Stimulated activated CD4-positive, alpha-beta T cell treated with anti-CD3 and anti-CD28 coated beads, TNF-alpha, amount 100 ng/mL, for 1 hour (primary cell): ENCODE data around the gene SAXO2.
"Not testable (repeated sequence)": the region's sequence is repeated elsewhere in the genome, so short reads cannot be mapped to it uniquely, and the experiment has no call there.

Source experiments
- DNase-seq, 3 donors: peaks; one replicate each; pipeline ENCODE4 v3.0.0-alpha.2; 2020; ENCODE audit warnings: low read depth in 3 of 3, low spot score in 1 of 3

Gene SAXO2

DNA sequence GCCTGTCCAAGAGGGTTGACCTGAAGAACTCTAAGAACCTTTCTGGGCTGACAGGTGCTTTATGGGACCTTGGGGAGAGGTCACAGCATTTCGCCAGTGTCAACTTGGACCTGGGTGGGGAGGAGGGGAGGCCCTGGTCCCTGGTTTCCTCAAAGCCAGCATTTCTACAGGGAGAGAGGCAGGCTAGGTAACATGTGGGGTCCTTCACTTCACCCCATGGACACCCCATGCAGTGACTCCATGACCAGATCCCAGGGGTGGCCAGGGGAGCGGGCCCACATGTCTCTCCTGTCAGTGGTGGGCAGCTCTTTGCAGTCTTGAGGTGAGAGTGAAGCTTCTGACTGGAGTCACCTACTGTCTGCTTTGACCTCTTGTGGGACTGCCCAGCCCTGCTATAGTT is 50.8 kb downstream of the SAXO2 start:
- DNase-seq: no peak

DNA sequence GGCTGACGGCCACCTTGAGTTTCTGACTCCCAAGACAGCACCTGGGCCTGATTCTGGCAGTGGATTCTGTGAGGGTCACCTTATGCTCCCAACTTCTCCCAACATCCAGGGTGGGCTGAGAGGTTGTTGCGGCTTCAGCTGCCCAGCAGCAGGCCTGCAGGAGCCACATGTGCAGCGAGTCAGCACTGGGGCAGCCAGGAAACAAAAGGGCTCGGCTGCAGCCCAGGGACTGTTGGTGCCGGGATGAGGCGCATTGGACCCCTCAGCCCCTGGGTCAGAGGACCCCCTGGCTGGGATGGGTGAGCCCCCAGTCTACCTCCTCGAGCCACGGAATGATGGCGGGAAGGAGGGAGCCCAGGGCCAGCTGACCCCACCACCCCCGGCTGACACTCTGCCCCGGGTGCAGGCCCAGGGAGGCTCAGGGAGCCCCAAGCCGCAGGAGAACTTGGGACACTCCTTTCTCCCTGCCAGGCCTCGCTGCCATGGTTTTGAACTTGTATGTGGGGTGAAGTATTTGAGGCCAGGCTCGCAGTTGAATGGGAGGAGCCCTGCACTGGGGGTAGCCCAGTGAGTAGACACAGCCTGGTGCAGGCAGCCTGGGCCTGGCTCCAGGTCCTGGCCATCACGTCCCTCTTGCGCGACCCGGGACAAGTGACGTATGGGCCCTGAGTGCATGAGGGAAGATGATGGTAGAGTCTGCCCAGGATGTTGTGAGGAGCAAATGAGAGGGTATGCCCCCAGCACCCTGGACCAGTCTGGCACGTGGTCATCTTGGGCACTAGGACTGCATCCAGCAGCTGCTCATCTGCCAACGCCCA is 51.5 kb downstream of the SAXO2 start:
- not testable (repeated sequence) for DNase-seq

DNA sequence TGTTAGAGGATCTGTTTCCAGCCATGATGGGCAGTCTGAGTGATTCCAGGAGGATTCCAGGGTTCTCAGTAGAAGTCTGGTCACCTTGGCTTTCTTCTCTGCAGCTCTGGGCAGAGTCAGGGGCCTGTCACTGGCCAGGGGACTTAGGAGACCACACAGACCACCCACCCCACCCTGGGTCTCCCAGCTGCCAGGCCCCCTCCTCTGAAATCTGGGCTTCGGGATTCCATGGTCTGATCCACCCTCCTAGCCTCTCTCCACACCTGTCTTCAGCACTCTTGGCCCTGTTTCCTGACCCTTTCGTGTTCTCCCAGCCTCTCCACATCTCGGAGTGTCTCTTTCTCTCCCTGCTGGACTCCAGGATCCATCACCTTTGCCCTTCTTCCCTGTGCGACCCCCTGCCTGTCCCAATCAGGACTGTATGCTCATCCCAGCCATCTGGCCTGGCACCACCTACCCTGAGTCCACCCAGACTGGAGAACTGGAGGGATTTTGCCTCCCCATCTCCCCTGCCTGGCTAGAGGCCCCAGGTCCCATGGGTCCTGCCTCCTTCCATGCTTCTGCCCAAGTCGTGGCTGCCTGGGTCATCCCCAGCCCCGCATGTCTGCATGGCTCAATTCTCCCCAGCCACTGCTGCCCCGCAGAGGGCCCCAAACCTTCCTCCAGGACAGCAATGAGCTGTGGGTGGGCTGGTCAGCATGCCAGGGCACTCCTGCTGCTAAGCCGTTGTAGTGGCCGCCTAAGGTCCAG is 52.3 kb downstream of the SAXO2 start:
- no peak for DNase-seq

DNA sequence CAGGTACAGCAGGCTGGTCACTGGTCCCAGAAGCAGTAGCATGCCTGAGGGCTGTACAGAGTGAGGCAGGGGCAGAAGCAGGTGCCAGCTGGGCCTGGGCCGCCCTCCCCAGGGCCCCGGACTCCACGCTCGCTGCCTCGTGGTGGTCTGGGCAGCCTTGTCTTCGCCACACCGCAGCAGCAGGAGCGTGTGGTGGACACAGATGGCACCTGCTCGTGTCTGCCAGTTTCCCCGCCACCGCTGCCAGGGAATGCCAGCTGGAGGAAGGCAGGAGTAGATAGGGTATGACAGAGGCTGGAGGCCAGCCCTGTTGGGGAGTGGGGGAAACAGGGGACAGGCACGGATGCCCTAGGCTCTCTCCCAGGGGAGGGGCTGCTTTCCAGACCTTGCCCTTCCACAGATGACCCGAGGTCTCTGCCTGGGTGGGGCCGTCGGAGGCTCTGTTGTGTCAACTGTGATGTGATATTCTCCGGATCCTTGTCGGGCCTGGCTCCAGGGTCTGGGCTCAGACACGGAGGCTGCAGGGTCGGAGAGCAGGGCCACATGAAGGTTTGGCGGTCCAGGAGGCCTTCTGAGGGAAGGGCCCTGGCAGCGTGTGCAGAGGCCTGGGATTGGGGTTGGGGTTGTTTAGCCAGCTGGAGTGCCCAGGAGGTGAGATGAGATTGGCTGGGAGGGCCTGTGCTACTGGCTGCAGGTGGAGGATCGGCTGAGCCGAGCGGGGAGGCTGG is 53.1 kb downstream of the SAXO2 start:
- no peak for DNase-seq

DNA sequence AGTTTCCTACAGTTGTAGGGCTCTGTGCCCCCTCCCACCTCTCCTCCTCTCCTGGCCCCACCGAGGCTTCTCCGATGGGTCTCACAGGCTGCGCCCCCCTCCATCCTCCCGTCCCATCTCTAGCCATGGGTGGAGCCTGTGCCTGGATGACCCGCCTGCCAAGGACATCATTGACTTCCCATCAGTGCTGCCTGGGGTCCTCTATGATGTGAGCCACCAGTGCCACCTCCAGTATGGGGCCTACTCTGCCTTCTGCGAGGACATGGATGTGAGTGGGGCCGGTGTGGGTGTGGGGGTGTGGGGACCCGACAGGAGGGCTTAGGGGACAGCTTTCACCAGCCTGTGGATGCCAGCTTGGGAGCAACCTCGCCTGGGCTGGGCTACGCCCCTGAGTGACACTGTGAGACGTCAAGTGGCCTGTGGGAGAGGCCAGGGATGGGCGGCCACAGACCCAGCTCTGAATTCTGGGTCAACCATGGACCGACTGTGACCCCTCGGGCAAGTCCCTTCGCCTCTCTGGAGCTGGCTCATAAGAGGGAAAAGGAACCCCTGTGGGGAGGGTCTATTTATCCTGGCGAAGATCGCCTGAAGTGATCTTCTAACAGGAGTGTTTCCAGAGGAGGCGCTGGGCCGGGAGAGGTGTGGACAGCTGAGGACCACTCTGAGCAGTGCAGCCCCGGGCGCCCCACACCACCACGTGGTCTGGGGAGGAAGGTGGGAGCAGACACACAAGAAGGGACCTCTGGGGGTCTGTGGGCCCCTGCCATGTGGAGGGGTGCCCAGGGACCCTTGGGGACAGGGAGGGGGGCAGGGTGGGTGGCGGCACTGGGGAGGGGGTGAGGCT is 53.9 kb downstream of the SAXO2 start:
- DNase-seq: not testable (repeated sequence)

DNA sequence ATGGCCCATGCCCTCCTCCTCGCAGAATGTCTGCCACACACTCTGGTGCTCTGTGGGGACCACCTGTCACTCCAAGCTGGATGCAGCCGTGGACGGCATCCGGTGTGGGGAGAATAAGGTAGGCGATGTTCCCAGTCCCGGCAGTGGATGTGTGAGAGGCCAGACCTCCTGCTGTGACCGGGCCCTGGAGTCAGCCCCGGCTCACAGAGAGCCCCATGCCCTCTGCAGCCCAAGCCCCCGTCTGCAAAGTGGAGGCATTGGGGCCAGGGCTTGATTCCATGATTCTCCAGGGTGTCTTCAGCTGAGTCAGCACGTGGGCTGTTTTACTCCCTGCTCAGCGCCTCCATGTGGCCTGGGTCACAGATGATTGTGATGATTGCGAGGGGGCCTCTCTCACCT is 54.5 kb downstream of the SAXO2 start:
- DNase-seq: no peak

DNA sequence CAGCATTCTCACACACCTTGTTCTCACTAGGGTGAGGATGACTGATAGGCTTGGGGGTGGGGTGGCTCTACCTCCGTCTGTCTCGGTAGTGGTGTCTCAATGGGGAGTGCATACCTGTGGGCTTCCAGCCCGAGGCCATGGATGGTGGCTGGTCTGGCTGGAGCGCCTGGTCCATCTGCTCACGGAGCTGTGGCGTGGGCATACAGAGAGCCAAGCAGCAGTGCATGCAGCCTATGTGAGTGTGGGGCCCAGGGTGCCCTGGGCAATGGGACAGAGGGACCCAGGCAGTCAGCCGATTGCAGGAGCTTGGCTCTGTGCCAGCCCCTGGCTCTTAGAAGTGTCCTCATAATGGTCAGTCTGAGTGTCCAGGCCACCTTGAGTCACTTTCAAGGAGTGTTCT is 54.9 kb downstream of the SAXO2 start:
- not testable (repeated sequence) for DNase-seq

DNA sequence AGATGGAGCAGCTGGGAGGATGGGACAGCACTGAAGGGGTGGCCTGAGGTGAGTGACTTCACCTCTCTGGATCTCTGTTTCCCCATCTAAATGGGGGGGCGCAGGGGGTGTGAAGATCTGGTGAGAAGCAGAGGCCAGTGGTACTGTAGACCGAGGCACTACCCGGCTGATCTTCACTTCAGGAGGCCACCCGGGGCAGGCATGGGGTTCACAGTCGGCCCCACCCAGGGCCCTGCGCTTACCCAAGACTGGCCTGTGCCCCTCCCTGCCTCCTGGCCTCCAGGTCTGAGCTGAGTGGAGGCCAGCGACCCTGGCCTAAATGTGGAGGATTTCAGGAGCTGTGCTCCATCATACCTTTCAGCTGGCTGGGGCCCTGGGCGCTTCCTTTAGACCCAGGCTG is 55.7 kb downstream of the SAXO2 start:
- DNase-seq: not testable (repeated sequence)

DNA sequence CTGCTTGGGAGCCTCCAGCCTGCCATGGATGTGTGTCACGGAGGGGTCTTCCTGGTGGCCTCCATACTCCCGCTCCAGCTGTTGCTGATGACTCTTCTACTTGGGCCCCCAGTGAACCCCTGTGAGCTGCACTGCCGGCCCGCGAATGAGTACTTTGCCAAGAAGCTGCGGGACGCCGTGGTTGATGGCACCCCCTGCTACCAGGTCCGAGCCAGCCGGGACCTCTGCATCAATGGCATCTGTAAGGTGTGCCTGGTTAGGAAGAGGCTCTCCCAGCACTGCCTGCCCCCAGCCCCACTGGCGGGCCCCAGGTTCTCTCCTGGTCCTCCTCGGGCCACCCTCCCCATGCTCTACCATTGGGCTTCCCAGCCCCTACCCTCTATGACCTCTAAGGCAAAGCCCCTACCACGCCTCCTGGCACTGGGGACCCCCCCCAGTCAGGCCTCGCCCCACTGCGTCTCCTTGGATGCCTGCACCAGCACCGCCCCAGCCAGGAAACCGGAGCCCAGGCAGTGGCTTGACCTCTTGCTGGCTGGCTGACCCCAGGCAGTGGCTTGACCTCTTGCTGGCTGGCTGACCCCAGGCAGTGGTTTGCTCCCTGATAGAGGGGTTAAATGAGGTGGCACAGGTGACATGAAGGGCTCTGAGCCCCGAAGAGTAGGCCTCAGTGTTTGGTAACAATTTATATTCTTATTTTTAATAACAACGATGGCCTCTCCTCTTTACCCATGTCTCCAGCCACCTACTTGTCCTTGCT is 57.1 kb downstream of the SAXO2 start:
- DNase-seq: not testable (repeated sequence)

DNA sequence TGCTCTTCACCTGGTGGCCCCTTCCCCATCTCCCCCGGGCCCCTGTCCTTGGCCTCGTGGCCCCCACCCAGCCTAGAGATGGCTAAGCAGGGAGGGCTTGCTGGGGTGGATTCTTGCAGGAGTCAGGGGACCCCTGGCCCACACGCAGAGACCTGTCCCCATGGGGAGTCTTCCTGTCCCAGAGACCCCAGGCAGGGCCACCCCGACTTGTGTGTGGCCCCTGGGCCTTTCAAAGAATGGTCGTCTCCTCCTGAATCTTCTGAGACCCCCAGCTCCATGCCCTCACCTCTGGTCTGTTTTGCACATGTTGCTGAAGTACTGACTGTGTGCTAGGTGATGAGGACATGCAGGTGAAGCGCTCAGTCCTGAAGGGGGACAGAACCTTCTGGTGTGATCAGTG is 58.2 kb downstream of the SAXO2 start:
- not testable (repeated sequence) for DNase-seq

DNA sequence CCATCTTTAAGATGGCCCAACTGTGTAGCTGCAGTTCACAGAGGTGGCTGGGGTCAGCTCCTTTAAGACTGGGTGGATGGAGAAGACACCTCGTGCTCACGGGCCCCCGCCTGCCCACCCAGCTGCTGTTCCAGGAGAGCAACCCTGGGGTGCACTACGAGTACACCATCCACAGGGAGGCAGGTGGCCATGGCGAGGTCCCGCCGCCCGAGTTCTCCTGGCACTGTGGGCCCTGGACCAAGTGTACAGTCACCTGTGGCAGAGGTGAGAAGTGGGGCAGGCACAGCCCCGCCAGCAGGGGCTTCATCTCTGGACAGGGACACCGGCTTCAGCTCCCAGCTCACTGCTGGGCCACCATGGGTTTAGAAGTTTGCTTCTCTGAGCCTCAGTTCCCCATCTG is 59.9 kb downstream of the SAXO2 start:
- not testable (repeated sequence) for DNase-seq

DNA sequence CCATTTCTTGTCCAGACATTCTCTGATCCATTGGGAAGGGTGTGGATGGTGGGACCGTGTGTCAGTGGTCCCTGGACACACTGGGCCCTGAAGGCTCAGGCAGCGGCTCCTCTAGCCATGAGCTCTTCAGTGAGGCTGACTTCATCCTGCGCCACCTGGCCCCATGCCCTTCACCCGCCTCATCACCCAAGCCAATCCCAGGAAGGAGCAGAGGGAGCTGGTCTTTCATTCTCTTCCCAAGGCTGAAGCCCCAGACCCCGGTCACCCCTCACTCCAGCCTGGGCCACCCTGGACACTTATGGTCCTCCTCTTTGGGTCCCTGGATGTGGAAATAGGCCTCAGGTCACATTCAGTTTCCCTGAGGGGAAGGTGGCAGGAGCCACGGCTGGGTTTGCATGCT is 62.2 kb downstream of the SAXO2 start:
- not testable (repeated sequence) for DNase-seq

DNA sequence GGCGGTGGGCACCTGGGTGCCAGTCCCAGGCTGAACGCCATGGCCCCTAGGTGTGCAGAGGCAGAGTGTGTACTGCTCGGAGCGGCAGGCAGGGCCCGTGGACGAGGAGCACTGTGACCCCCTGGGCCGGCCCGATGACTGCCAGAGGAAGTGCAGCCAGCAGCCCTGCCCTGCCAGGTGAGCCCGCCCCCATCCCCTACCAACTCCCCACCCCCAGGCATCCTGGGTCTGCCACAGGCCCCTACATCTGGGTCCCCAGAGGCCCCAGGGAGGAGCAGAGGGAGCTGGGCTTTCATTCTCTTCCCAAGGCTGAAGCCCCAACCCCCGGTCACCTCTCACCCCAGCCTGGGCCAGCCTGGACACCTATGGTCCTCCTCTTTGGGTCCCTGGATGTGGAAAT is 63.0 kb downstream of the SAXO2 start:
- DNase-seq: not testable (repeated sequence)

DNA sequence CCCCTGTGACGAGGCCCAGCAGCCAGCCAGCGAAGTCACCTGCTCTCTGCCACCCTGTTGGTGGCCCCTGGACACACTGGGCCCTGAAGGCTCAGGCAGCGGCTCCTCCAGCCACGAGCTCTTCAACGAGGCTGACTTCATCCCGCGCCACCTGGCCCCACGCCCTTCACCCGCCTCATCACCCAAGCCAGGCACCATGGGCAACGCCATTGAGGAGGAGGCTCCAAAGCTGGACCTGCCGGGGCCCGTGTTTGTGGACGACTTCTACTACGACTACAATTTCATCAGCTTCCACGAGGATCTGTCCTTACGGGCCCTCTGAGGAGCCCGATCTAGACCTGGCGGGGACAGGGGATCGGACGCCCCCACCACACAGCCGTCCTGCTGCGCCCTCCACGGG is 64.3 kb downstream of the SAXO2 start:
- DNase-seq: not testable (repeated sequence)

DNA sequence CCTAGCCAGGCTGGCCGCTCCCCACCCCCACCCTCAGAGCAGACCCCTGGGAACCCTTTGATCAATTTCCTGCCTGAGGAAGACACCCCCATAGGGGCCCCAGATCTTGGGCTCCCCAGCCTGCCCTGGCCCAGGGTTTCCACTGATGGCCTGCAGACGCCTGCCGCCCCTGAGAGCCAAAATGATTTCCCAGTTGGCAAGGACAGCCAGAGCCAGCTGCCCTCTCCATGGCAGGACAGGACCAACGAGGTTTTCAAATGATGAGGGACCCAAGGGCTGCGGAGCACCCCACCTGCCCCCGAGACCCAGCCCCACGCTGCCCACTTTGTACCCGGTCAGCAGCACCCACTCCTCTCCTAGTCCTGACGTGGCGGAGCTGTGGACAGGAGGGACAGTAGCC is 64.8 kb downstream of the SAXO2 start:
- DNase-seq: not testable (repeated sequence)

DNA sequence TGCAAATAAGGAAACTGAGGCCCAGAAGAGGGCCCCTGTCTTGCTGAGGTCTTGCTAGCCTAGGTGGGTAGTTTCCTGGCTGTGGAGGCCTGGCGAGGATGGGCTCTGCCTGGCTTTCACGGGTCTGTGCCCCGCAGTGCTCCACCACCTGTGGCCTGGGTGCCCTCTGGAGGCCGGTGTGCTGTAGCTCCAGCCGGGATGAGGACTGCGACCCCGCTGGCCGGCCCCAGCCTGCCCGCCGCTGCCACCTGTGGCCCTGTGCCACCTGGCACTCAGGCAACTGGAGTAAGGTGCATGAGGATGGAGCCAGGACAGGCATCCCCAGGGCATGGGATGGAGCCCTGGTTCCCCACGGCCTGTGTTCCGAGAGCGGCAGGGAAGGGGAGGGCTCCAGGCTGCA is 66.4 kb downstream of the SAXO2 start:
- not testable (repeated sequence) for DNase-seq

DNA sequence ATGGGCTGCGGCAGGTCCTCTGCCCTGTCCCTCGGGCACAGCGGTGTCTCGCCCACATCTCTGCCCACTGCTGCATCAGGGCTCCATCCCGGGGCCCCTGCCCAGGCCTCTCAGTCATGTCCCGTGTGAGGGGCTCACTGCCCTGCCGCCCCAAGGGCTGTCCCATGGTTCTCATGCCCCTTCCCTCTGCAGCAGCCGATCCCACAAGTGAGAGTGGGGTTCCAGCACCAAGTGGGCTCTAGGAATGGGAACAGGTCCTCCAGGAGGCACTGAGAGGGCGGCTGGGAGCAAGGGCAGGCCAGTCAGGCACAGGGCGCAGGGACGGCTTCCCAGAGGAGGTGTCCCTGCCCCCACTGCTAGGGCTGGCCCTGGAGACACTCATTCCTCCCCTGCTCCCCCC is 68.3 kb downstream of the SAXO2 start:
- DNase-seq: not testable (repeated sequence)

DNA sequence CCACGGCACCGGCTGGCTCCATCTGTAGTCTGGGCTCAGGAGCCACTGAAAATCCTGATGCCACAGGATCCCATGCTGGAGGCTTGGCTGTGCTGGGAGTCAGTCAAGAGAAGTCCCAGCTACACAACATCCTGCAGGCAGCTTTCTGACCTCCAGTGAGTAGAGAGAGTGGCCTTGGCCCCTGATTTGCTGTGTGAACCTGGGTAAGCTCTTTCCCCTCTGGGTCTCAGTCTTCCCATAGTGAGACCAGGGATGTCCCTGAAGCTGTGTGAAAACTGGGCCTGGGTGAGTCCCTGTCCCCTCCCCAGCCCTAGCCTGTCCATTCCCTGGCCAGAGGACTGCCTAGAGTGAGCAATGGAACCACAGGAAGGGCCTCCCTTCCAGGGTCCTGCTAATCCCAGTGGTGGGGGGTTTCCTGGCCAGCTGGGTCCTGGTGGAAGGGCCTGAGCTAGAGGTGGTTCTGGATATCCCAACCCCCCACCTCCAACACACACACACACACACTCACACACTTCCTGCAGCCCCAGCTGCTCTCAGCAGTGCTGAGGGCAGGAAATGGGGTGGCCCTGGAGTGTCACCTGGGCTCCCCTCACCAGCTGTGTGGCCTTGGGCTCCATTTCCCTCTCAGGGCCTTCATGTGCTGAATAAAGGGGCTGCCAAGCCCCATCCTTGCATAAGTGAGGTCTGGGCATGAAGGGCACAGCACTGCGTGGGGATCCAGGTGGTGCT is 69.1 kb downstream of the SAXO2 start:
- DNase-seq: not testable (repeated sequence)
